ENCODE data around the gene TCAP. TPM values are rescaled to one million over a fixed set of nuclear protein-coding genes. Genes with fewer than 3 reads are reported as not detected.

TCAP gene
- total RNA-seq, 1 donor, result not detected

- no peak for DNase-seq (ENCODE audit: low read depth)
- TF ChIP-seq, protein P1, sequence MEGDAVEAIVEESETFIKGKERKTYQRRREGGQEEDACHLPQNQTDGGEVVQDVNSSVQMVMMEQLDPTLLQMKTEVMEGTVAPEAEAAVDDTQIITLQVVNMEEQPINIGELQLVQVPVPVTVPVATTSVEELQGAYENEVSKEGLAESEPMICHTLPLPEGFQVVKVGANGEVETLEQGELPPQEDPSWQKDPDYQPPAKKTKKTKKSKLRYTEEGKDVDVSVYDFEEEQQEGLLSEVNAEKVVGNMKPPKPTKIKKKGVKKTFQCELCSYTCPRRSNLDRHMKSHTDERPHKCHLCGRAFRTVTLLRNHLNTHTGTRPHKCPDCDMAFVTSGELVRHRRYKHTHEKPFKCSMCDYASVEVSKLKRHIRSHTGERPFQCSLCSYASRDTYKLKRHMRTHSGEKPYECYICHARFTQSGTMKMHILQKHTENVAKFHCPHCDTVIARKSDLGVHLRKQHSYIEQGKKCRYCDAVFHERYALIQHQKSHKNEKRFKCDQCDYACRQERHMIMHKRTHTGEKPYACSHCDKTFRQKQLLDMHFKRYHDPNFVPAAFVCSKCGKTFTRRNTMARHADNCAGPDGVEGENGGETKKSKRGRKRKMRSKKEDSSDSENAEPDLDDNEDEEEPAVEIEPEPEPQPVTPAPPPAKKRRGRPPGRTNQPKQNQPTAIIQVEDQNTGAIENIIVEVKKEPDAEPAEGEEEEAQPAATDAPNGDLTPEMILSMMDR (IDR thresholded peaks at IDR 0.05; ENCODE audit: insufficient read depth, low read depth, low read length), result no peak
- H3K4me3 ChIP-seq (ENCODE audit: low read depth, low read length), result no peak overlapping the region
These were observed 16.4 kb upstream of the TCAP start for GRCh38 chr17:39648616-39649366.

DNA sequence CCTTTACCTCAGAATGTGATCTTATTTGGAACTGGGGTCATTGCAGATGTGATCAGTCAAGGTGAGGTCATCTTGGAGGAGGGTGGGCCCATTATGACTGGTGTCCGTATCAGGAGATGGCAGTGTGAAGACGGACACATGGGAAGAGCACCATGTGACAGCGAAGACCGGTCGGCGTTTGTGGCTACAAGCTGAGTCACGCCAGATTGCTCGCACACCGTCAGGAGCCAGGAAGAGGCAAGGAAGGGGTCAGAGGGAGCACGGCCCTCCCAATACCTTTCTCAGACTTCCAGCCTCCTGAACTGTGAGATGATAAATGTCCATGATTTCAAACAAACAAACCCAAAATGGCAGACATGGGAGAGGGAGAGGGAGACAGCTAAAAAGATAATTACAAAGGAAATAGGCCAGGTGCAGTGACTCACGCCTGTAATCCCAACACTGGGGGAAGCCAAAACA, 15.0 kb upstream of the TCAP start:
- no peak overlapping the region for H3K4me3 ChIP-seq (ENCODE audit: low read depth, low read length)
- TF ChIP-seq, protein P1 (IDR thresholded peaks at IDR 0.05; ENCODE audit: insufficient read depth, low read depth, low read length), result no peak
- DNase-seq (ENCODE audit: low read depth), result no peak

GRCh38 chr17:39651923-39652586, 13.1 kb upstream of the TCAP start:
- TF ChIP-seq, protein P1 (IDR thresholded peaks at IDR 0.05; ENCODE audit: insufficient read depth, low read depth, low read length), result no peak
- no peak overlapping the region for H3K4me3 ChIP-seq (ENCODE audit: low read depth, low read length)
- no peak for DNase-seq (ENCODE audit: low read depth)

DNA sequence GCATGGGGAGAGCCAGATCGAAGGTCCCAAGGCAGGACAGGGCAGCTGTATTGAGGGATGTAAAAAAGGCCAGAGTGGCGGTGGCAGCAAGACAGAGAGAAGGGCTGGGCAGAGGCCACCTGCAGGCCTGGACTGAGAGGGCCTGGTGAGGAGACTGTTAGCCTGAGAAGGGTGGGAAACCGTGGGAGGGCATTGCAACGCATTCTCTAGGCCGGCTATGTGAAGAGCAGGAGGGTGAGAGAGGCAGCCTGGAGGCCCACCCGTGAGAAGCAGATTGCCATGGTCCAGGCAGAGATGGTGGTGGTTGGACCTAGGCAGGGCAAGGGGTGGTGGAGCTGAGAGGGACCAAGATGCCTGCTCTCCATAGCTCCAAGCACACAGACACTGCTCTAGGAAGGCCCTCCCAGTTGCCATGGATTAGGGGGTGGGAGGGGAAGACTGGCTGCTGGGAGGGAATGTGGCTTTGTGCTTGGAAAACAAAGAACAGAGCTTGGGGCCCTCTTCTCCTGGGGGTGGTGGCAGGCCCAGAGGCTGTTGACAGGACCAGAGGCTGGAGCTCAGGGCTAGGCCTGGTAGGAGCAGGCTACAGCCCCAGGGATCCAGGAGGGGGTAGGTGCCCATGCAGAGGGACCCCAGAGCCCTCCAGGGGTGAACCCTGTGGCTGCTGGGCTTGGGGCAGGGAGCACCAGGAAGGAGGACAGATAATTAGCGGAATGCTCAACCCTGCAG, 12.4 kb upstream of the TCAP start:
- no peak for DNase-seq (ENCODE audit: low read depth)

GRCh38 chr17:39653316-39653661, 11.9 kb upstream of the TCAP start:
- DNase-seq (ENCODE audit: low read depth), result no peak
- TF ChIP-seq, protein P1 (IDR thresholded peaks at IDR 0.05; ENCODE audit: insufficient read depth, low read depth, low read length), result no peak

More for the DNA sequence above, 12.4 kb upstream of the TCAP start:
- TF ChIP-seq, protein P1 (IDR thresholded peaks at IDR 0.05; ENCODE audit: insufficient read depth, low read depth, low read length), result no peak
- H3K4me3 ChIP-seq (ENCODE audit: low read depth, low read length), result no peak overlapping the region

DNA sequence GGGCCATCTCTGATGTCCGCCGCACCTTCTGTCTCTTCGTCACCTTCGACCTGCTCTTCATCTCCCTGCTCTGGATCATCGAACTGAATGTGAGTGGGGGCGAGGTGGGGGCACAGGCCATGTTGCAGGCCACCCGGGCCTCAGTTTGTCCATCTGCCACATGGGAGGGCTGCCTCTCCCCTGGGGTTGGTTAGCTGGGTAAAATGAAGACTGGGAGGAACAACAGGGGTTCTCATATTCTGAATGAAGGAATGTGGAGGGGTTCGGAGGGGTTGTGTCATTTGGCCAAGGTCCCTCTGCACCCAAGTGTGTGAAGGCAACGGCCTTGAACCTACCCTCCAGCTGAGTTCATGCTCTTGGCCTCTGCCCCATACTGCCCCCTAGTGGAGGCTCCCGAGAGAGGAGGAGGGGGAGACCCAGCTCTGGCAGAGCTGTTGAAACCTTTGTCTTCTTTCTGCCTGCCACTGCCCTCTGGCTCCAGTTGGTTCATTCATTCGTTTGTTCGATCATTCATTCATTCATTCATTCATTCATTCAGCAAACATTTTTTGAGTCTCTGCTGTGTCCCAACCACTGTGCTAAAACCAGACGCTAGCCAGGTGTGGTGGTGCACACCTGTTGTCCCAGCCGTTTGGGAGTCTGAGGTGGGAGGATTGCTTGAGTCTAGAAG, 11.4 kb upstream of the TCAP start:
- peak; percentile 35 for DNase-seq (ENCODE audit: low read depth)
- TF ChIP-seq, protein P1 (IDR thresholded peaks at IDR 0.05; ENCODE audit: insufficient read depth, low read depth, low read length), result peak; percentile 88
- H3K4me3 ChIP-seq (ENCODE audit: low read depth, low read length), result no peak overlapping the region

More at GRCh38 chr17:39653316-39653661, 11.9 kb upstream of the TCAP start:
- no peak overlapping the region for H3K4me3 ChIP-seq (ENCODE audit: low read depth, low read length)
